Measurements from ENCODE around the gene C5orf52.
"Not testable (repeated sequence)": the region's sequence is repeated elsewhere in the genome, so short reads cannot be mapped to it uniquely, and the experiment has no call there.

C5orf52 gene

GRCh38 chr5:157727858-157728257 lies 56.5 kb downstream of the C5orf52 start:
- not testable (repeated sequence) for DNase-seq
